Type B pancreatic cell (in vitro differentiated cells): ENCODE results near the gene ZNRF4. TPM values are rescaled to one million over a fixed set of nuclear protein-coding genes. Genes with fewer than 3 reads are reported as not detected.
"Not testable (repeated sequence)": the region's sequence is repeated elsewhere in the genome, so short reads cannot be mapped to it uniquely, and the experiment has no call there.

Experiments used
- DNase-seq: peaks from one replicate; pipeline ENCODE4 v3.0.0; 2021; ENCODE audit warnings: mixed read lengths; ENCODE audit not compliant: unreplicated experiment; ENCODE audit errors: extremely low spot score
- H3K27ac Mint-ChIP-seq: 2 replicates; pipeline ENCODE4 v1.8.0; 2021; ENCODE audit warnings: mild to moderate bottlenecking, mixed read lengths
- H3K27me3 Mint-ChIP-seq: 2 replicates; pipeline ENCODE4 v1.8.0; 2021; ENCODE audit warnings: mixed read lengths
- H3K36me3 Mint-ChIP-seq: 2 replicates; pipeline ENCODE4 v1.8.0; 2021; ENCODE audit warnings: mixed read lengths
- H3K4me1 Mint-ChIP-seq: one replicate; pipeline ENCODE4 v1.8.0; 2021; ENCODE audit warnings: mixed read lengths; ENCODE audit not compliant: unreplicated experiment
- H3K4me3 Mint-ChIP-seq: 2 replicates; pipeline ENCODE4 v1.8.0; 2021; ENCODE audit warnings: mild to moderate bottlenecking, mixed read lengths
- H3K9me3 Mint-ChIP-seq: 2 replicates; pipeline ENCODE4 v1.8.0; 2021; ENCODE audit warnings: mixed read lengths
- CTCF ChIP-seq: fragments of 200-600 bp; sonication (generic); conservative IDR thresholded peaks from 2 replicates; pipeline ENCODE4 v1.5.0; 2021; ENCODE audit warnings: antibody characterized with exemption, mild to moderate bottlenecking
- total RNA-seq: library from RNA; stranded (reverse); gene quantifications from 2 replicates; pipeline ENCODE4 v1.2.1, GENCODE V29; 2021; ENCODE audit warnings: low replicate concordance

The ZNRF4 gene
- total RNA-seq, 1 donor from 2014 or later, result not detected

GRCh38 chr19:5436106-5436947 lies 18.9 kb upstream of the ZNRF4 start:
- peak; percentile 88 for DNase-seq
- peaks cover 7% of the 10 kb centered on the region for H3K4me1 Mint-ChIP-seq
- H3K27ac Mint-ChIP-seq, result no peak overlapping the region
- no peaks in the 10 kb centered on the region for H3K36me3 Mint-ChIP-seq
- TF ChIP-seq CTCF, result no peak
- peaks cover 51% of the 10 kb centered on the region for H3K27me3 Mint-ChIP-seq
- H3K4me3 Mint-ChIP-seq, result peak overlapping the region; percentile 81
- H3K9me3 Mint-ChIP-seq, result no peaks in the 10 kb centered on the region

GRCh38 chr19:5436948-5437306 lies 18.3 kb upstream of the ZNRF4 start:
- DNase-seq, result no peak
- H3K9me3 Mint-ChIP-seq, result no peaks in the 10 kb centered on the region
- no peak overlapping the region for H3K27ac Mint-ChIP-seq
- H3K4me1 Mint-ChIP-seq, result peaks cover 7% of the 10 kb centered on the region
- H3K4me3 Mint-ChIP-seq, result peak overlapping the region; percentile 81
- TF ChIP-seq CTCF, result no peak
- H3K27me3 Mint-ChIP-seq, result peaks cover 51% of the 10 kb centered on the region
- no peaks in the 10 kb centered on the region for H3K36me3 Mint-ChIP-seq

- H3K36me3 Mint-ChIP-seq, H3K4me3 Mint-ChIP-seq, H3K4me1 Mint-ChIP-seq, DNase-seq, H3K9me3 Mint-ChIP-seq, H3K27ac Mint-ChIP-seq: not testable (repeated sequence)
- peaks cover 45% of the 10 kb centered on the region for H3K27me3 Mint-ChIP-seq
Observed at GRCh38 chr19:5438756-5439155, 16.5 kb upstream of the ZNRF4 start.

- H3K27me3 Mint-ChIP-seq, result peaks cover 38% of the 10 kb centered on the region
- no peak overlapping the region for H3K27ac Mint-ChIP-seq
- H3K4me1 Mint-ChIP-seq, result peaks cover 2% of the 10 kb centered on the region
- no peaks in the 10 kb centered on the region for H3K9me3 Mint-ChIP-seq
- no peak overlapping the region for H3K4me3 Mint-ChIP-seq
- DNase-seq, result no peak
- H3K36me3 Mint-ChIP-seq, result no peaks in the 10 kb centered on the region
- TF ChIP-seq CTCF, result no peak
Observed at GRCh38 chr19:5439452-5439851, 15.8 kb upstream of the ZNRF4 start.

GRCh38 chr19:5440299-5440698 lies 14.9 kb upstream of the ZNRF4 start:
- no peak overlapping the region for H3K27ac Mint-ChIP-seq
- no peak for TF ChIP-seq CTCF
- H3K27me3 Mint-ChIP-seq, result peaks cover 30% of the 10 kb centered on the region

GRCh38 chr19:5443723-5444122 lies 11.5 kb upstream of the ZNRF4 start:
- Mint-ChIP-seq H3K36me3 (no peaks in the 10 kb centered on the region), H3K4me1 (no peaks in the 10 kb centered on the region), H3K27me3 (peaks cover 20% of the 10 kb centered on the region), H3K9me3 (no peaks in the 10 kb centered on the region), H3K27ac (no peak overlapping the region), H3K4me3 (no peak overlapping the region)
- TF ChIP-seq CTCF, result no peak
- no peak for DNase-seq

More at GRCh38 chr19:5440299-5440698, 14.9 kb upstream of the ZNRF4 start:
- Mint-ChIP-seq H3K4me1 (no peaks in the 10 kb centered on the region), H3K9me3 (no peaks in the 10 kb centered on the region), H3K4me3 (no peak overlapping the region), H3K36me3 (no peaks in the 10 kb centered on the region)
- DNase-seq, result no peak
